CD4-positive, alpha-beta memory T cell (primary cell): ENCODE measurements around the gene DUS1L. TPM values are rescaled to one million over a fixed set of nuclear protein-coding genes. Genes with fewer than 3 reads are reported as not detected.

Source experiments
- CTCF ChIA-PET: fragments of 350-600 bp; sonication (Branson Sonifier 250); formaldehyde crosslinking; loops from one replicate; lab custom pipeline; 2021; ENCODE audit warnings: inconsistent platforms; ENCODE audit not compliant: partially characterized antibody; lab: Charles Lee
- POLR2A ChIA-PET: fragments of 350-600 bp; sonication (Branson Sonifier 250); formaldehyde crosslinking; loops from one replicate; lab custom pipeline; 2021; ENCODE audit not compliant: partially characterized antibody; lab: Charles Lee
- DNase-seq, 5 donors: peaks; one replicate each; pipeline versions ENCODE4 v3.0.0 to v3.0.0-alpha.2; 2020 to 2022; ENCODE audit warnings: mixed read lengths in 1 of 5
- H3K27ac ChIP-seq: one replicate; pipeline ENCODE4 v1.7.0; 2013; ENCODE audit warnings: low read depth, low read length
- H3K27me3 ChIP-seq: 2 replicates; pipeline ENCODE4 v1.7.0; 2013; ENCODE audit warnings: mild to moderate bottlenecking, low read length, moderate library complexity; ENCODE audit not compliant: insufficient read depth
- H3K36me3 ChIP-seq: 2 replicates; pipeline ENCODE4 v1.7.0; 2013; ENCODE audit warnings: mild to moderate bottlenecking, low read length, moderate library complexity; ENCODE audit not compliant: insufficient read depth
- H3K4me1 ChIP-seq: 2 replicates; pipeline ENCODE4 v1.7.0; 2013; ENCODE audit warnings: mild to moderate bottlenecking, low read length, moderate library complexity; ENCODE audit not compliant: insufficient read depth
- H3K4me3 ChIP-seq, 2 donors: one replicate each; pipeline ENCODE4 v1.7.0; 2013; ENCODE audit warnings: low read length in 2 of 2, mild to moderate bottlenecking in 1 of 2
- H3K9me3 ChIP-seq, 2 donors: one replicate each; pipeline ENCODE4 v1.7.0; 2013; ENCODE audit warnings: low read length in 2 of 2, control low read depth in 1 of 2; ENCODE audit not compliant: control insufficient read depth in 1 of 2
- H3K27ac Mint-ChIP-seq, 7 donors: one replicate each; pipeline ENCODE4 v1.8.0; 2020 to 2021; ENCODE audit warnings: mixed read lengths in 7 of 7, mild to moderate bottlenecking in 6 of 7, inconsistent platforms in 3 of 7, moderate library complexity in 3 of 7
- H3K27me3 Mint-ChIP-seq, 2 donors: one replicate each; pipeline ENCODE4 v1.8.0; 2020 to 2021; ENCODE audit warnings: mixed read lengths in 2 of 2
- H3K36me3 Mint-ChIP-seq, 2 donors: one replicate each; pipeline ENCODE4 v1.8.0; 2020 to 2021; ENCODE audit warnings: mixed read lengths in 2 of 2, inconsistent platforms in 1 of 2, mild to moderate bottlenecking in 1 of 2
- H3K4me1 Mint-ChIP-seq, 4 donors: one replicate each; pipeline ENCODE4 v1.8.0; 2020 to 2021; ENCODE audit warnings: mixed read lengths in 4 of 4, mild to moderate bottlenecking in 1 of 4
- H3K4me3 Mint-ChIP-seq, 8 donors: one replicate each; pipeline ENCODE4 v1.8.0; 2020 to 2021; ENCODE audit warnings: mixed read lengths in 8 of 8, mild to moderate bottlenecking in 7 of 8, moderate library complexity in 6 of 8, inconsistent platforms in 3 of 8
- H3K9me3 Mint-ChIP-seq, 8 donors: one replicate each; pipeline ENCODE4 v1.8.0; 2020 to 2021; ENCODE audit warnings: mixed read lengths in 8 of 8, mild to moderate bottlenecking in 5 of 8, inconsistent platforms in 3 of 8, moderate library complexity in 1 of 8
- intact Hi-C: fragments of 100-400 bp; cut with micrococcal nuclease; formaldehyde crosslinking; loops from one replicate; pipeline ENCODE4 v1.15.1; 2023
- polyA plus RNA-seq, 2 donors: library from polyadenylated mRNA; unstranded; fragments of 300-500 nt; fragmentation: Illumina TruSeq; gene quantifications; one replicate each; pipeline ENCODE4 v1.2.3, GENCODE V29; 2021
- total RNA-seq, 2 experiments: library from RNA; stranded (reverse); gene quantifications; one replicate each; pipeline ENCODE4 v1.2.3, GENCODE V29; 2021

DUS1L gene
- total and polyA plus RNA-seq, 4 experiments from 2014 or later = 48.1 to 141 (median 139) TPM

GRCh38 chr17:82009413-82009812 is 56.2 kb downstream of the DUS1L start:
- Histone ChIP-seq H3K9me3 (no peaks in the 10 kb centered on the region), H3K4me3 (no peak overlapping the region), H3K4me1 (no peaks in the 10 kb centered on the region), H3K27me3 (no peaks in the 10 kb centered on the region), H3K36me3 (no peaks in the 10 kb centered on the region), H3K27ac (no peak overlapping the region)
- Mint-ChIP-seq H3K27ac (no peak overlapping the region), H3K4me1 (peaks cover 0 to 1% (median 0%) of the 10 kb centered on the region in 4 donors), H3K4me3 (no peak overlapping the region), H3K27me3 (no peaks in the 10 kb centered on the region), H3K9me3 (no peaks in the 10 kb centered on the region), H3K36me3 (no peaks in the 10 kb centered on the region)
- CTCF ChIA-PET = interaction anchor here (1.0 kb wide), 1 partner anchor 10 kb away, joined by 3 read pairs; no protein-coding TSS in a partner anchor
- DNase-seq = no peak
- POLR2A ChIA-PET = no interaction called here
- intact Hi-C loops = no loop called here

- no peak overlapping the region for H3K4me3 Mint-ChIP-seq
- no peaks in the 10 kb centered on the region for H3K4me1 ChIP-seq
- no peaks in the 10 kb centered on the region for H3K9me3 Mint-ChIP-seq
- intact Hi-C loops = no loop called here
- no peak overlapping the region for H3K27ac Mint-ChIP-seq
- POLR2A ChIA-PET = no interaction called here
- no peak for DNase-seq
- no peak overlapping the region for H3K27ac ChIP-seq
- no peaks in the 10 kb centered on the region for H3K36me3 Mint-ChIP-seq
- no peaks in the 10 kb centered on the region for H3K36me3 ChIP-seq
- H3K9me3 ChIP-seq = no peaks in the 10 kb centered on the region
- no peaks in the 10 kb centered on the region for H3K27me3 Mint-ChIP-seq
- peaks cover 0 to 1% (median 0%) of the 10 kb centered on the region in 4 donors for H3K4me1 Mint-ChIP-seq
- CTCF ChIA-PET = interaction anchor here (1.0 kb wide), 1 partner anchor 10 kb away, joined by 3 read pairs; no protein-coding TSS in a partner anchor
- H3K4me3 ChIP-seq = no peak overlapping the region
- H3K27me3 ChIP-seq = no peaks in the 10 kb centered on the region
Measured at GRCh38 chr17:82008941-82009405, 56.6 kb downstream of the DUS1L start.

- no peak overlapping the region for H3K4me3 ChIP-seq
- Mint-ChIP-seq H3K27me3 (no peaks in the 10 kb centered on the region), H3K27ac (no peak overlapping the region), H3K4me1 (peaks cover 0 to 1% (median 0%) of the 10 kb centered on the region in 4 donors), H3K4me3 (no peak overlapping the region), H3K36me3 (no peaks in the 10 kb centered on the region), H3K9me3 (no peaks in the 10 kb centered on the region)
- intact Hi-C loops = no loop called here
- no peaks in the 10 kb centered on the region for H3K36me3 ChIP-seq
- no peaks in the 10 kb centered on the region for H3K9me3 ChIP-seq
- H3K27me3 ChIP-seq = no peaks in the 10 kb centered on the region
- ChIA-PET POLR2A (no interaction called here), CTCF (no interaction called here)
- no peak for DNase-seq
- no peak overlapping the region for H3K27ac ChIP-seq
- no peaks in the 10 kb centered on the region for H3K4me1 ChIP-seq
Measured at GRCh38 chr17:82008258-82008940, 57.2 kb downstream of the DUS1L start.

Other genes starting within 250 kb of the DUS1L start
- 10 to 100 TPM; 65.8 to 71.0 TPM for gene MCRIP1, start 232.5 kb downstream of the DUS1L start, total RNA-seq
- gene MCRIP1, start 232.5 kb downstream of the DUS1L start, polyA plus RNA-seq = 10 to 100 TPM; 66.7 to 87.2 TPM
- gene PPP1R27, start 230.8 kb downstream of the DUS1L start, total RNA-seq = not detected
- gene PPP1R27, start 230.8 kb downstream of the DUS1L start, polyA plus RNA-seq = under 1 TPM in 1 of 2 donors, not detected in 1; 0.18 TPM
- gene P4HB, start 205.3 kb downstream of the DUS1L start, total RNA-seq = 100 to 1,000 TPM; 392 to 409 TPM
- 100 to 1,000 TPM; 272 to 339 TPM for gene P4HB, start 205.3 kb downstream of the DUS1L start, polyA plus RNA-seq
- gene ARHGDIA, start 194.5 kb downstream of the DUS1L start, total RNA-seq = 100 to 1,000 TPM; 380 to 382 TPM
- 100 to 1,000 TPM in 1 of 2 donors, 10 to 100 TPM in 1; 84.8 to 205 TPM for gene ARHGDIA, start 194.5 kb downstream of the DUS1L start, polyA plus RNA-seq
- gene ALYREF, start 174.2 kb downstream of the DUS1L start, total RNA-seq = 10 to 100 TPM; 47.2 to 47.7 TPM
- 10 to 100 TPM; 23.3 to 50.8 TPM for gene ALYREF, start 174.2 kb downstream of the DUS1L start, polyA plus RNA-seq
- 10 to 100 TPM; 53.8 to 57.0 TPM for gene ANAPC11, start 174.1 kb downstream of the DUS1L start, total RNA-seq
- gene ANAPC11, start 174.1 kb downstream of the DUS1L start, polyA plus RNA-seq = 100 to 1,000 TPM; 262 to 267 TPM
- gene NPB, start 163.6 kb downstream of the DUS1L start, total RNA-seq = under 1 TPM; 0.61 to 0.79 TPM
- gene NPB, start 163.6 kb downstream of the DUS1L start, polyA plus RNA-seq = not detected
- 10 to 100 TPM; 43.5 to 48.3 TPM for gene PCYT2, start 154.4 kb downstream of the DUS1L start, total RNA-seq
- gene PCYT2, start 154.4 kb downstream of the DUS1L start, polyA plus RNA-seq = 10 to 100 TPM; 27.8 to 30.3 TPM
- 10 to 100 TPM; 87.8 to 91.9 TPM for gene SIRT7, start 147.6 kb downstream of the DUS1L start, total RNA-seq
- gene SIRT7, start 147.6 kb downstream of the DUS1L start, polyA plus RNA-seq = 10 to 100 TPM; 31.5 to 45.0 TPM
- 10 to 100 TPM; 16.0 to 16.3 TPM for gene MAFG, start 138.1 kb downstream of the DUS1L start, total RNA-seq
- 1 to 10 TPM; 2.1 to 3.5 TPM for gene MAFG, start 138.1 kb downstream of the DUS1L start, polyA plus RNA-seq
- gene PYCR1, start 128.5 kb downstream of the DUS1L start, total RNA-seq = 1 to 10 TPM in 1 of 2 experiments, under 1 TPM in 1; 0.64 to 1.1 TPM
- gene PYCR1, start 128.5 kb downstream of the DUS1L start, polyA plus RNA-seq = 1 to 10 TPM in 1 of 2 donors, under 1 TPM in 1; 0.54 to 3.1 TPM
- gene MYADML2, start 118.6 kb downstream of the DUS1L start, total RNA-seq = not detected
- not detected for gene MYADML2, start 118.6 kb downstream of the DUS1L start, polyA plus RNA-seq
- not detected for gene NOTUM, start 104.6 kb downstream of the DUS1L start, total RNA-seq
- gene NOTUM, start 104.6 kb downstream of the DUS1L start, polyA plus RNA-seq = not detected
- 10 to 100 TPM; 40.4 to 40.6 TPM for gene ASPSCR1, start 88.2 kb downstream of the DUS1L start, total RNA-seq
- gene ASPSCR1, start 88.2 kb downstream of the DUS1L start, polyA plus RNA-seq = 10 to 100 TPM; 25.1 to 36.7 TPM
- gene CENPX, start 42.9 kb downstream of the DUS1L start, total RNA-seq = 10 to 100 TPM; 33.4 to 35.4 TPM
- 10 to 100 TPM; 37.9 to 70.8 TPM for gene CENPX, start 42.9 kb downstream of the DUS1L start, polyA plus RNA-seq
- 10 to 100 TPM; 18.0 to 18.7 TPM for gene LRRC45, start 42.5 kb downstream of the DUS1L start, total RNA-seq
- gene LRRC45, start 42.5 kb downstream of the DUS1L start, polyA plus RNA-seq = 1 to 10 TPM; 5.7 to 8.2 TPM
- gene RAC3, start 34.1 kb downstream of the DUS1L start, total RNA-seq = 1 to 10 TPM in 1 of 2 experiments, under 1 TPM in 1; 0.86 to 2.3 TPM
- under 1 TPM in 1 of 2 donors, not detected in 1; 0.44 TPM for gene RAC3, start 34.1 kb downstream of the DUS1L start, polyA plus RNA-seq
- gene DCXR, start 28.1 kb downstream of the DUS1L start, total RNA-seq = 10 to 100 TPM; 65.9 to 68.2 TPM
- gene DCXR, start 28.1 kb downstream of the DUS1L start, polyA plus RNA-seq = 100 to 1,000 TPM; 118 to 164 TPM
- gene RFNG, start 14.0 kb downstream of the DUS1L start, total RNA-seq = 10 to 100 TPM; 37.6 to 44.0 TPM
- gene RFNG, start 14.0 kb downstream of the DUS1L start, polyA plus RNA-seq = 1 to 10 TPM; 6.2 to 8.2 TPM
- 10 to 100 TPM; 85.1 to 89.0 TPM for gene GPS1, start 13.9 kb downstream of the DUS1L start, total RNA-seq
- 100 to 1,000 TPM; 139 to 148 TPM for gene GPS1, start 13.9 kb downstream of the DUS1L start, polyA plus RNA-seq
- gene FASN, start 32.4 kb upstream of the DUS1L start, total RNA-seq = 10 to 100 TPM; 26.5 to 27.7 TPM
- gene FASN, start 32.4 kb upstream of the DUS1L start, polyA plus RNA-seq = 1 to 10 TPM in 1 of 2 donors, under 1 TPM in 1; 0.03 to 3.5 TPM
- 10 to 100 TPM; 80.5 to 88.7 TPM for gene CCDC57, start 147.0 kb upstream of the DUS1L start, total RNA-seq
- 10 to 100 TPM; 41.6 to 43.6 TPM for gene CCDC57, start 147.0 kb upstream of the DUS1L start, polyA plus RNA-seq
- gene SLC16A3, start 163.2 kb upstream of the DUS1L start, total RNA-seq = 10 to 100 TPM; 30.3 to 31.4 TPM
- gene SLC16A3, start 163.2 kb upstream of the DUS1L start, polyA plus RNA-seq = 1 to 10 TPM; 1.4 to 5.6 TPM
- gene CSNK1D, start 207.9 kb upstream of the DUS1L start, total RNA-seq = 100 to 1,000 TPM; 182 TPM
- 10 to 100 TPM; 31.6 to 77.2 TPM for gene CSNK1D, start 207.9 kb upstream of the DUS1L start, polyA plus RNA-seq